ENCODE results near the gene APOBEC3G.

Gene APOBEC3G

GRCh38 chr22:39125622-39126021 lies 48.5 kb downstream of the APOBEC3G start:
- no peak for DNase-seq (ENCODE audit: low read depth)

GRCh38 chr22:39128508-39128907 lies 51.4 kb downstream of the APOBEC3G start:
- no peak for DNase-seq (ENCODE audit: low read depth)

- no peak for DNase-seq (ENCODE audit: low read depth)
Measured at GRCh38 chr22:39129081-39129480, 52.0 kb downstream of the APOBEC3G start.

- DNase-seq (ENCODE audit: low read depth) = no peak
Measured at GRCh38 chr22:39129746-39130145, 52.7 kb downstream of the APOBEC3G start.

- no peak for DNase-seq (ENCODE audit: low read depth)
Measured at GRCh38 chr22:39130152-39130704, 53.2 kb downstream of the APOBEC3G start.

GRCh38 chr22:39130892-39131855 lies 54.1 kb downstream of the APOBEC3G start:
- DNase-seq (ENCODE audit: low read depth) = no peak

- DNase-seq (ENCODE audit: low read depth) = no peak
Measured at GRCh38 chr22:39132281-39132680, 55.2 kb downstream of the APOBEC3G start.

- DNase-seq (ENCODE audit: low read depth) = no peak
Measured at GRCh38 chr22:39132871-39133524, 55.9 kb downstream of the APOBEC3G start.

GRCh38 chr22:39133871-39134270 lies 56.8 kb downstream of the APOBEC3G start:
- DNase-seq (ENCODE audit: low read depth) = no peak

GRCh38 chr22:39134366-39135091 lies 57.5 kb downstream of the APOBEC3G start:
- DNase-seq (ENCODE audit: low read depth) = no peak

- DNase-seq (ENCODE audit: low read depth) = no peak
Measured at GRCh38 chr22:39135092-39135896, 58.2 kb downstream of the APOBEC3G start.

GRCh38 chr22:39136317-39136716 lies 59.2 kb downstream of the APOBEC3G start:
- DNase-seq (ENCODE audit: low read depth) = no peak
